Neural progenitor cell (in vitro differentiated cells): ENCODE data around the gene SPOCK3.

ENCODE experiments used
- EZH2 ChIP-seq: fragments of 200-600 bp; sonication (generic); IDR thresholded peaks from 2 replicates; pipeline ENCODE4 v1.6.1; 2017; ENCODE audit warnings: antibody characterized with exemption, mild to moderate bottlenecking, moderate library complexity
- EZH2phosphoT487 ChIP-seq: fragments of 200-600 bp; sonication (generic); IDR thresholded peaks from 2 replicates; pipeline ENCODE4 v1.6.1; 2017; ENCODE audit warnings: antibody characterized with exemption
- TF ChIP-seq, protein P1 (sequence below): fragments of 200-600 bp; sonication (generic); IDR thresholded peaks from 2 replicates; pipeline ENCODE4 v1.5.1; 2017; ENCODE audit warnings: antibody characterized with exemption, mild to moderate bottlenecking

DNA sequence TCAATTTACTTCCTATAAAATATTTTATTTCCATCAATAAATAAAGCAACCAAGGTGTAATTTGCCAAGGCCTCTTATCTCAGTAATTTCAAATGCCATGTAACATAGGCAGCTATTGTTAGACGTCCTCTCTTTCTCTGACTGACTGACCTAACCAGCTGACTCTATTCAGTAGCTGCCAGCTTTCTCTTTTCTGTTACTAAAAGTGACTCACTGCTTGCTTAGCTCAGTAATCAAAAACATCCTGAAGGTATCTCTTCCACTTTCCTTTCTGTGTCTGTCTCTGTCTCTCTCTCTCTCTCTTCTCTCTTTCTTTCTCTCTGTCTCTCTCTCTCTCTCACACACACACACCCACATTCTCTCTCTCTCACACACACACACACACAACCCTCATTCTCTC is 134.2 kb downstream of the SPOCK3 start:
- TF ChIP-seq, protein P1, sequence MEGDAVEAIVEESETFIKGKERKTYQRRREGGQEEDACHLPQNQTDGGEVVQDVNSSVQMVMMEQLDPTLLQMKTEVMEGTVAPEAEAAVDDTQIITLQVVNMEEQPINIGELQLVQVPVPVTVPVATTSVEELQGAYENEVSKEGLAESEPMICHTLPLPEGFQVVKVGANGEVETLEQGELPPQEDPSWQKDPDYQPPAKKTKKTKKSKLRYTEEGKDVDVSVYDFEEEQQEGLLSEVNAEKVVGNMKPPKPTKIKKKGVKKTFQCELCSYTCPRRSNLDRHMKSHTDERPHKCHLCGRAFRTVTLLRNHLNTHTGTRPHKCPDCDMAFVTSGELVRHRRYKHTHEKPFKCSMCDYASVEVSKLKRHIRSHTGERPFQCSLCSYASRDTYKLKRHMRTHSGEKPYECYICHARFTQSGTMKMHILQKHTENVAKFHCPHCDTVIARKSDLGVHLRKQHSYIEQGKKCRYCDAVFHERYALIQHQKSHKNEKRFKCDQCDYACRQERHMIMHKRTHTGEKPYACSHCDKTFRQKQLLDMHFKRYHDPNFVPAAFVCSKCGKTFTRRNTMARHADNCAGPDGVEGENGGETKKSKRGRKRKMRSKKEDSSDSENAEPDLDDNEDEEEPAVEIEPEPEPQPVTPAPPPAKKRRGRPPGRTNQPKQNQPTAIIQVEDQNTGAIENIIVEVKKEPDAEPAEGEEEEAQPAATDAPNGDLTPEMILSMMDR, result no peak
- TF ChIP-seq EZH2phosphoT487 (no peak), EZH2 (no peak)
